ENCODE measurements around the gene PJVK. TPM values are rescaled to one million over a fixed set of nuclear protein-coding genes. Genes with fewer than 3 reads are reported as not detected.

Gene PJVK
- total RNA-seq, 2 experiments from 2014 or later = 3.2 to 4.6 TPM

DNA sequence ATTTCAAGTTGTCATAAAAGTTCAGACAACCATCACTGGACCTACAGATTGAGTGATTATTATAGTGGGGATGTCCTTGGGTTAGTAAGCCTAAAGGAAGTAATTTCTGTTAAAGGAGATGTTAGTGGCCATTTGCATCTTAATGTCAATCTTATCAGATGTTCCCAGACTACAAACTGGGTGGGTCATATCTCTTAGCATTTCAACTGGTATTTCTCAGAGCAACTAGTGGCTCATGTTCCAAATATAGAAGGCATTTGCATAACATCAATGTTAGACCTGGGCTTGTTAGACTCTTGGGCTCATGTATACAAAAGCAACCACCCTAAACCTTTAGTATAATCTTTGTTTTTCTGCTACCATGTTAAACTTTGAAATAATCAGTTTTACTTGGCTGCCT lies 47.0 kb downstream of the PJVK start:
- Mint-ChIP-seq H3K36me3 (ENCODE audit: low read depth) (peaks cover 41% of the 10 kb centered on the region), H3K9me3 (no peaks in the 10 kb centered on the region), H3K4me1 (ENCODE audit: low read depth) (no peaks in the 10 kb centered on the region), H3K27ac (no peak overlapping the region), H3K27me3 (no peaks in the 10 kb centered on the region), H3K4me3 (no peak overlapping the region)
- ChIA-PET POLR2A (interaction anchor here (1.2 kb wide), 1 partner anchor 13 kb away, joined by 3 read pairs; no protein-coding TSS in a partner anchor), CTCF (interaction anchor here (1.4 kb wide), 1 partner anchor 125 kb away, joined by 4 read pairs; no protein-coding TSS in a partner anchor)
- TF ChIP-seq, protein P1, sequence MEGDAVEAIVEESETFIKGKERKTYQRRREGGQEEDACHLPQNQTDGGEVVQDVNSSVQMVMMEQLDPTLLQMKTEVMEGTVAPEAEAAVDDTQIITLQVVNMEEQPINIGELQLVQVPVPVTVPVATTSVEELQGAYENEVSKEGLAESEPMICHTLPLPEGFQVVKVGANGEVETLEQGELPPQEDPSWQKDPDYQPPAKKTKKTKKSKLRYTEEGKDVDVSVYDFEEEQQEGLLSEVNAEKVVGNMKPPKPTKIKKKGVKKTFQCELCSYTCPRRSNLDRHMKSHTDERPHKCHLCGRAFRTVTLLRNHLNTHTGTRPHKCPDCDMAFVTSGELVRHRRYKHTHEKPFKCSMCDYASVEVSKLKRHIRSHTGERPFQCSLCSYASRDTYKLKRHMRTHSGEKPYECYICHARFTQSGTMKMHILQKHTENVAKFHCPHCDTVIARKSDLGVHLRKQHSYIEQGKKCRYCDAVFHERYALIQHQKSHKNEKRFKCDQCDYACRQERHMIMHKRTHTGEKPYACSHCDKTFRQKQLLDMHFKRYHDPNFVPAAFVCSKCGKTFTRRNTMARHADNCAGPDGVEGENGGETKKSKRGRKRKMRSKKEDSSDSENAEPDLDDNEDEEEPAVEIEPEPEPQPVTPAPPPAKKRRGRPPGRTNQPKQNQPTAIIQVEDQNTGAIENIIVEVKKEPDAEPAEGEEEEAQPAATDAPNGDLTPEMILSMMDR (IDR thresholded peaks at IDR 0.05) = no peak
- intact Hi-C loops (cut with micrococcal nuclease) = no loop called here
- DNase-seq = no peak
- ATAC-seq = no peak

DNA sequence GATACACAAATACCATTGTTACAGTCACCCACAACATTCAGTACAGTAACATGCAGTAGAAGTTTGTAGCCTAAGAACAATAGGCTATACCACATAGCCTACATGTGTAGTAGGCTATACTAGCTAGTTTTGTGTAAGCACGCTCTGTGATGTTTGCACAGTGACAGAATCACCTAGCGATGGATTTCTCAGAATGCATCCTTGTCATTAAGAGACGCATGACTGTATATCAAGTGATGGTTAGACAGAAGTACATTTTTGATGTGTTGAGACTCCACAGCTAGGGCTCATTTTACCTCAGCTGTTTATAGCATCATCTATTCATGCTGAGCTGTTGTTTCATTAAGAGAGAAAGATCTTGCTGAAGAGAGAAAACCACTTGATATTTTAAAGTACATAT lies 48.5 kb downstream of the PJVK start:
- no peak for ATAC-seq
- TF ChIP-seq, protein P1 (IDR thresholded peaks at IDR 0.05) = no peak
- Mint-ChIP-seq H3K9me3 (no peaks in the 10 kb centered on the region), H3K27ac (no peak overlapping the region), H3K36me3 (ENCODE audit: low read depth) (peaks cover 37% of the 10 kb centered on the region), H3K4me3 (no peak overlapping the region), H3K4me1 (ENCODE audit: low read depth) (no peaks in the 10 kb centered on the region), H3K27me3 (no peaks in the 10 kb centered on the region)
- CTCF ChIA-PET = interaction anchor here (1.5 kb wide), 1 partner anchor 11 kb away, joined by 3 read pairs; no protein-coding TSS in a partner anchor
- POLR2A ChIA-PET = interaction anchor here (1.1 kb wide), 1 partner anchor 11 kb away, joined by 5 read pairs; no protein-coding TSS in a partner anchor
- intact Hi-C loops (cut with micrococcal nuclease) = no loop called here
- no peak for DNase-seq

DNA sequence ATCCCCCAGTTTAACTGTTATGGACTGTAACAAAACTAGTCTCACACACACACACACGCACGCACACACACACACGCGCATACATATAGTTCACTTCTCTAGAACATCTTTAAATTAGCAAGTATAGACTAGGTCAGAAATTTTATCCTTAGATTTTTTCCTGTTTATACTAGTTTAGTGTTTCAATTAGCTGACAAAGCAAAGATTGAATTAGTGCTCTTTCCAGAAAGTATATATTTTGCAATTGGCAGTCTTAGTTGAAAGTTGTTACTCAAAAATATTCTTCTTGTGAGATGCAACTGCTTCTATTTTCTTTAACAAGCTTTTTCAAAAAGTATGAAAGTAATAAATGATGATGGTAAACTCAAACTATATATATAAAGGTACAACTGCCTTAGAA lies 51.6 kb downstream of the PJVK start:
- intact Hi-C loops (cut with micrococcal nuclease) = no loop called here
- DNase-seq (no peak), ATAC-seq (no peak)
- Mint-ChIP-seq H3K9me3 (no peaks in the 10 kb centered on the region), H3K27me3 (no peaks in the 10 kb centered on the region), H3K36me3 (ENCODE audit: low read depth) (peaks cover 24% of the 10 kb centered on the region), H3K4me3 (no peak overlapping the region), H3K27ac (no peak overlapping the region), H3K4me1 (ENCODE audit: low read depth) (peaks cover 9% of the 10 kb centered on the region)
- ChIA-PET CTCF (interaction anchor here (1.6 kb wide), 1 partner anchor 8 kb away, joined by 3 read pairs; no protein-coding TSS in a partner anchor), POLR2A (no interaction called here)
- TF ChIP-seq, protein P1 (IDR thresholded peaks at IDR 0.05) = no peak

DNA sequence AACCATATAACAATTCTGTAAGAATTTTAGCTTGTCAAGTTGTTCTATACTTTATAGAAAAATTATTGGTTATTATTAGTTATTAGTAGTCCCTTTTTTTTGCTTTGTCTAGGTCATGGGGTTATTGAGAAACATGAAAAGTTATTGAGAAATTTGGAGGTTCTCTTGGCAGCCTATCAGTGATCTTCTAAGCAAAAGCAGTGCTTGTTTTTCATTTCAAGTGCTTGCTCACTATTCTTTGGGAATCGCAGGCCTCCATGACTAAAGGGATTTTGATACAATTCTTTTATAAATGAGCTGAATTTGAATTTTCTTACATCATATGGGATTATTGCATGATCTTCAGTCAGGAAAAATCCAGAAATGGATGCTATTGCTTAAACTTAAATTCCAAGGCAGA lies 54.9 kb downstream of the PJVK start:
- no peak for DNase-seq

DNA sequence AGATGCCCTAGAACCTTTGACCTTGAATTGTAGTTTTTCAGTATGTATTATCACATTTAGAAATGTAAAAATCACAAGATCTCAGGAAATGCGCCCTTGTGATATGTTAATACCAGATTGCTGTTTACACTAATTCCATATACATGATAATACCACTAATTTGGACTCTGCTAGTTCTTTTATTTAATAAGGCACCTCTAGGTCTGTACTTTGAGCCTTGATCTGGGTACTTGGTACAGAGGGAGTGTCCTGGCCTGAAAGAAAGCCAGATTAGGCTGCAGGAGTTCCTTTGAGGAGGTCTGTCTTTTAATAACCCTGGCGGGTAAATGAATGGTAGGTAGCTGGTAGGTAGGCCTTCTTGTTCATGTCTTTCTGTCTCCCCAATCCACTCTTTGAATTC lies 55.3 kb downstream of the PJVK start:
- H3K9me3 Mint-ChIP-seq = no peaks in the 10 kb centered on the region
- H3K27me3 Mint-ChIP-seq = no peaks in the 10 kb centered on the region
- peaks cover 15% of the 10 kb centered on the region for H3K4me1 Mint-ChIP-seq (ENCODE audit: low read depth)
- DNase-seq (no peak), ATAC-seq (no peak)
- ChIA-PET POLR2A (no interaction called here), CTCF (interaction anchor here (0.7 to 1.4 kb wide), 2 partner anchors 16 to 24 kb away, joined by 3 to 4 read pairs; no protein-coding TSS in a partner anchor)
- intact Hi-C loops (cut with micrococcal nuclease) = no loop called here
- H3K4me3 Mint-ChIP-seq = no peak overlapping the region
- TF ChIP-seq, protein P1 (IDR thresholded peaks at IDR 0.05) = no peak
- peaks cover 17% of the 10 kb centered on the region for H3K36me3 Mint-ChIP-seq (ENCODE audit: low read depth)
- no peak overlapping the region for H3K27ac Mint-ChIP-seq

More for the DNA sequence above, 54.9 kb downstream of the PJVK start:
- intact Hi-C loops (cut with micrococcal nuclease) = no loop called here
- peaks cover 17% of the 10 kb centered on the region for H3K36me3 Mint-ChIP-seq (ENCODE audit: low read depth)
- TF ChIP-seq, protein P1 (IDR thresholded peaks at IDR 0.05) = no peak
- H3K27me3 Mint-ChIP-seq = no peaks in the 10 kb centered on the region
- ChIA-PET POLR2A (no interaction called here), CTCF (interaction anchor here (0.5 to 1.4 kb wide), 3 partner anchors 16 to 299 kb away, joined by 3 to 4 read pairs (median 3); no protein-coding TSS in a partner anchor)
- H3K4me1 Mint-ChIP-seq (ENCODE audit: low read depth) = peaks cover 15% of the 10 kb centered on the region
- H3K27ac Mint-ChIP-seq = no peak overlapping the region
- no peaks in the 10 kb centered on the region for H3K9me3 Mint-ChIP-seq
- H3K4me3 Mint-ChIP-seq = no peak overlapping the region
- ATAC-seq = no peak

Measured in activated CD8-positive, alpha-beta T cell treated with anti-CD3 and anti-CD28 coated beads for 36 hours (primary cell).